Liver (tissue), 3 donors: Measurements from ENCODE around the gene DSCAM.

Experiments
- CTCF ChIP-seq: fragments of 150-350 bp; IDR thresholded peaks from 2 replicates; pipeline ENCODE4 v1.5.1; 2017; ENCODE audit warnings: improper control_type of control experiment, low read depth, low read length; ENCODE audit not compliant: missing input control
- GABPA ChIP-seq, 2 donors: IDR thresholded peaks in 1 of 2; conservative IDR thresholded peaks in 1 of 2; 2 replicates each; pipeline ENCODE4 v1.6.1; 2016; ENCODE audit warnings: antibody characterized with exemption in 2 of 2, mild to moderate bottlenecking in 1 of 2, moderate library complexity in 1 of 2
- JUND ChIP-seq, 2 donors: IDR thresholded peaks; 2 replicates each; pipeline ENCODE4 v1.6.1; 2016; ENCODE audit warnings: antibody characterized with exemption in 2 of 2
- SP1 ChIP-seq: IDR thresholded peaks from 2 replicates; pipeline ENCODE4 v1.6.1; 2018; ENCODE audit warnings: antibody characterized with exemption, mild to moderate bottlenecking
- TAF1 ChIP-seq: conservative IDR thresholded peaks from 2 replicates; pipeline ENCODE4 v1.6.1; 2016; ENCODE audit warnings: antibody characterized with exemption, mild to moderate bottlenecking
- YY1 ChIP-seq: IDR thresholded peaks from 2 replicates; pipeline ENCODE4 v1.6.1; 2016; ENCODE audit warnings: antibody characterized with exemption, mild to moderate bottlenecking
- ZBTB33 ChIP-seq: IDR thresholded peaks from 2 replicates; pipeline ENCODE4 v1.6.1; 2016; ENCODE audit warnings: antibody characterized with exemption
- TF ChIP-seq, protein P1 (sequence below): IDR thresholded peaks from 2 replicates; pipeline ENCODE4 v1.6.1; 2016; ENCODE audit warnings: antibody characterized with exemption, mild to moderate bottlenecking
- donor health status: healthy.
- donor health status: healthy.

DNA sequence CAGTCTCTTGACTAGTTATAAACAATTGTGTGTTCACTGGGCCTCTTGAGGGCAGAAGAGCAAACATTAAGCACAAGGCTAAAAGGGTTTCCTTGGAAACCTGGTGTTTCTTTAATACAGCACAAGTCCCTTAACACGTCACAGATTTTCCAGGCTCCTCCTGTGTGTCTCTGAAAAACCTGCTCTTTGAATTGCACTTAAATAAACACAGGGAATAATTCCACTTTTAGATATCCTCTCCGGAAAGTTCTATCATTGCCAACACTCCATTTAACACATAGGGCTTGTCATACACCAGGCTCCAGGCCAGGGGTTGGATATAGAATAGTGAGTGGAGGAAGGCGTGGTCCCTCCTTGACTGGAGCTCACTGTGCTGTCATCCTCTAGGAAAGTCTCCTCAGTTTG lies 442.6 kb downstream of the DSCAM start:
- TF ChIP-seq CTCF: no peak
- TF ChIP-seq YY1: no peak
- TF ChIP-seq TAF1: no peak
- TF ChIP-seq ZBTB33: no peak
- no peak for TF ChIP-seq SP1
- no peak for TF ChIP-seq JUND (IDR thresholded peaks at IDR 0.05)
- no peak for TF ChIP-seq GABPA (IDR thresholded peaks at IDR 0.05 in 1 of 2, conservative IDR thresholded peaks at IDR 0.05 in 1 of 2)
- TF ChIP-seq, protein P1, sequence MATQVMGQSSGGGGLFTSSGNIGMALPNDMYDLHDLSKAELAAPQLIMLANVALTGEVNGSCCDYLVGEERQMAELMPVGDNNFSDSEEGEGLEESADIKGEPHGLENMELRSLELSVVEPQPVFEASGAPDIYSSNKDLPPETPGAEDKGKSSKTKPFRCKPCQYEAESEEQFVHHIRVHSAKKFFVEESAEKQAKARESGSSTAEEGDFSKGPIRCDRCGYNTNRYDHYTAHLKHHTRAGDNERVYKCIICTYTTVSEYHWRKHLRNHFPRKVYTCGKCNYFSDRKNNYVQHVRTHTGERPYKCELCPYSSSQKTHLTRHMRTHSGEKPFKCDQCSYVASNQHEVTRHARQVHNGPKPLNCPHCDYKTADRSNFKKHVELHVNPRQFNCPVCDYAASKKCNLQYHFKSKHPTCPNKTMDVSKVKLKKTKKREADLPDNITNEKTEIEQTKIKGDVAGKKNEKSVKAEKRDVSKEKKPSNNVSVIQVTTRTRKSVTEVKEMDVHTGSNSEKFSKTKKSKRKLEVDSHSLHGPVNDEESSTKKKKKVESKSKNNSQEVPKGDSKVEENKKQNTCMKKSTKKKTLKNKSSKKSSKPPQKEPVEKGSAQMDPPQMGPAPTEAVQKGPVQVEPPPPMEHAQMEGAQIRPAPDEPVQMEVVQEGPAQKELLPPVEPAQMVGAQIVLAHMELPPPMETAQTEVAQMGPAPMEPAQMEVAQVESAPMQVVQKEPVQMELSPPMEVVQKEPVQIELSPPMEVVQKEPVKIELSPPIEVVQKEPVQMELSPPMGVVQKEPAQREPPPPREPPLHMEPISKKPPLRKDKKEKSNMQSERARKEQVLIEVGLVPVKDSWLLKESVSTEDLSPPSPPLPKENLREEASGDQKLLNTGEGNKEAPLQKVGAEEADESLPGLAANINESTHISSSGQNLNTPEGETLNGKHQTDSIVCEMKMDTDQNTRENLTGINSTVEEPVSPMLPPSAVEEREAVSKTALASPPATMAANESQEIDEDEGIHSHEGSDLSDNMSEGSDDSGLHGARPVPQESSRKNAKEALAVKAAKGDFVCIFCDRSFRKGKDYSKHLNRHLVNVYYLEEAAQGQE: no peak
